ENCODE data around the gene SNAP29.
"Not testable (repeated sequence)": the region's sequence is repeated elsewhere in the genome, so short reads cannot be mapped to it uniquely, and the experiment has no call there.

The SNAP29 gene

GRCh38 chr22:20818471-20818870 lies 40.3 kb upstream of the SNAP29 start:
- H3K4me3 ChIP-seq (ENCODE audit: severe bottlenecking): no peak overlapping the region
- no peak for DNase-seq (ENCODE audit: low spot score)
- H3K27ac ChIP-seq (ENCODE audit: poor library complexity, severe bottlenecking): no peak overlapping the region
- no peak for TF ChIP-seq CTCF (IDR thresholded peaks at IDR 0.05; ENCODE audit: poor library complexity, severe bottlenecking)
- H3K4me1 ChIP-seq (ENCODE audit: insufficient read depth, poor library complexity, severe bottlenecking): no peaks in the 10 kb centered on the region
- ATAC-seq (ENCODE audit: low read depth): no peak
- H3K36me3 ChIP-seq (ENCODE audit: low read depth): peaks cover 33% of the 10 kb centered on the region
- H3K27me3 ChIP-seq (ENCODE audit: insufficient read depth, poor library complexity, severe bottlenecking): no peaks in the 10 kb centered on the region
- no peaks in the 10 kb centered on the region for H3K9me3 ChIP-seq (ENCODE audit: severe bottlenecking)

- ATAC-seq (ENCODE audit: low read depth): no peak
- H3K4me1 ChIP-seq (ENCODE audit: insufficient read depth, poor library complexity, severe bottlenecking): no peaks in the 10 kb centered on the region
- no peak for DNase-seq (ENCODE audit: low spot score)
These were observed 39.3 kb upstream of the SNAP29 start for GRCh38 chr22:20819471-20819870.

GRCh38 chr22:20821717-20822239 lies 37.0 kb upstream of the SNAP29 start:
- not testable (repeated sequence) for H3K27me3 ChIP-seq (ENCODE audit: insufficient read depth, poor library complexity, severe bottlenecking); ATAC-seq (ENCODE audit: low read depth); H3K4me3 ChIP-seq (ENCODE audit: severe bottlenecking); H3K27ac ChIP-seq (ENCODE audit: poor library complexity, severe bottlenecking); H3K9me3 ChIP-seq (ENCODE audit: severe bottlenecking); H3K4me1 ChIP-seq (ENCODE audit: insufficient read depth, poor library complexity, severe bottlenecking); DNase-seq (ENCODE audit: low spot score)
- peaks cover 34% of the 10 kb centered on the region for H3K36me3 ChIP-seq (ENCODE audit: low read depth)

More at GRCh38 chr22:20819471-20819870, 39.3 kb upstream of the SNAP29 start:
- H3K36me3 ChIP-seq (ENCODE audit: low read depth): peaks cover 31% of the 10 kb centered on the region
- H3K4me3 ChIP-seq (ENCODE audit: severe bottlenecking): no peak overlapping the region
- no peak overlapping the region for H3K27ac ChIP-seq (ENCODE audit: poor library complexity, severe bottlenecking)
- TF ChIP-seq CTCF (IDR thresholded peaks at IDR 0.05; ENCODE audit: poor library complexity, severe bottlenecking): no peak
- no peaks in the 10 kb centered on the region for H3K9me3 ChIP-seq (ENCODE audit: severe bottlenecking)
- H3K27me3 ChIP-seq (ENCODE audit: insufficient read depth, poor library complexity, severe bottlenecking): no peaks in the 10 kb centered on the region

- Histone ChIP-seq H3K9me3 (ENCODE audit: severe bottlenecking) (no peaks in the 10 kb centered on the region), H3K27me3 (ENCODE audit: insufficient read depth, poor library complexity, severe bottlenecking) (no peaks in the 10 kb centered on the region), H3K4me3 (ENCODE audit: severe bottlenecking) (no peak overlapping the region), H3K27ac (ENCODE audit: poor library complexity, severe bottlenecking) (no peak overlapping the region), H3K4me1 (ENCODE audit: insufficient read depth, poor library complexity, severe bottlenecking) (no peaks in the 10 kb centered on the region), H3K36me3 (ENCODE audit: low read depth) (peaks cover 34% of the 10 kb centered on the region)
- DNase-seq (ENCODE audit: low spot score) (no peak), ATAC-seq (ENCODE audit: low read depth) (no peak)
- no peak for TF ChIP-seq CTCF (IDR thresholded peaks at IDR 0.05; ENCODE audit: poor library complexity, severe bottlenecking)
These were observed 36.6 kb upstream of the SNAP29 start for GRCh38 chr22:20822240-20822639.

GRCh38 chr22:20823264-20823663 lies 35.5 kb upstream of the SNAP29 start:
- no peaks in the 10 kb centered on the region for H3K9me3 ChIP-seq (ENCODE audit: severe bottlenecking)
- no peak overlapping the region for H3K4me3 ChIP-seq (ENCODE audit: severe bottlenecking)
- no peak overlapping the region for H3K27ac ChIP-seq (ENCODE audit: poor library complexity, severe bottlenecking)
- H3K36me3 ChIP-seq (ENCODE audit: low read depth): peaks cover 29% of the 10 kb centered on the region
- no peak for TF ChIP-seq CTCF (IDR thresholded peaks at IDR 0.05; ENCODE audit: poor library complexity, severe bottlenecking)
- DNase-seq (ENCODE audit: low spot score) (no peak), ATAC-seq (ENCODE audit: low read depth) (no peak)
- H3K27me3 ChIP-seq (ENCODE audit: insufficient read depth, poor library complexity, severe bottlenecking): no peaks in the 10 kb centered on the region
- H3K4me1 ChIP-seq (ENCODE audit: insufficient read depth, poor library complexity, severe bottlenecking): no peaks in the 10 kb centered on the region

- H3K27ac ChIP-seq (ENCODE audit: poor library complexity, severe bottlenecking); DNase-seq (ENCODE audit: low spot score); H3K9me3 ChIP-seq (ENCODE audit: severe bottlenecking); ATAC-seq (ENCODE audit: low read depth); H3K27me3 ChIP-seq (ENCODE audit: insufficient read depth, poor library complexity, severe bottlenecking); H3K4me3 ChIP-seq (ENCODE audit: severe bottlenecking); H3K4me1 ChIP-seq (ENCODE audit: insufficient read depth, poor library complexity, severe bottlenecking): not testable (repeated sequence)
- peaks cover 25% of the 10 kb centered on the region for H3K36me3 ChIP-seq (ENCODE audit: low read depth)
These were observed 33.6 kb upstream of the SNAP29 start for GRCh38 chr22:20825216-20825615.
